Psoas muscle (tissue), 8 donors: ENCODE results near the gene TSHR. TPM values are rescaled to one million over a fixed set of nuclear protein-coding genes. Genes with fewer than 3 reads are reported as not detected.
"Not testable (repeated sequence)": the region's sequence is repeated elsewhere in the genome, so short reads cannot be mapped to it uniquely, and the experiment has no call there.

Experiments
- ATAC-seq, 4 donors: fragments of 200-7000 bp; cut with Tn5 transposase; one replicate each; pipeline ENCODE4 v1.9.1; 2020; ENCODE audit warnings: moderate library complexity in 3 of 4, mild to moderate bottlenecking in 2 of 4
- DNase-seq, 2 donors: peaks; one replicate each; pipeline ENCODE4 v3.0.0-alpha.2; 2020
- H3K27ac ChIP-seq: fragments of 200-600 bp; one replicate; pipeline ENCODE4 v1.8.0; 2022
- H3K27me3 ChIP-seq, 3 donors: fragments of 200-600 bp in 1 of 3; one replicate each; pipeline versions ENCODE4 v1.6.1 to v1.8.0; 2013 to 2022; ENCODE audit warnings: low read length in 2 of 3, mild to moderate bottlenecking in 2 of 3, moderate library complexity in 1 of 3; ENCODE audit not compliant: insufficient read depth in 3 of 3
- H3K36me3 ChIP-seq, 2 donors: fragments of 200-600 bp in 1 of 2; one replicate each; pipeline versions ENCODE4 v1.6.1 to v1.8.0; 2013 to 2022; ENCODE audit warnings: low read depth in 1 of 2, mild to moderate bottlenecking in 1 of 2, moderate library complexity in 1 of 2; ENCODE audit not compliant: insufficient read depth in 1 of 2
- H3K4me1 ChIP-seq: fragments of 200-600 bp; one replicate; pipeline ENCODE4 v1.8.0; 2022
- H3K4me3 ChIP-seq: fragments of 200-600 bp; one replicate; pipeline ENCODE4 v1.8.0; 2022; ENCODE audit warnings: mild to moderate bottlenecking
- H3K9me3 ChIP-seq: fragments of 200-600 bp; one replicate; pipeline ENCODE4 v1.8.0; 2022
- WGBS, 3 donors: extraction: QIAGEN DNeasy Blood & Tissue Kit; methylation state at CpG; one replicate each; pipeline versions ENCODE4 v1.1.6 to v1.1.7; 2013; 5-methylcytosine and 5-hydroxymethylcytosine counted together
- intact Hi-C, 2 donors: fragments of 100-400 bp; cut with DNase I; formaldehyde crosslinking; loops; one replicate each; pipeline versions ENCODE4 v1.11.0 to v1.14.2; 2022
- polyA plus RNA-seq, 3 donors: library from polyadenylated mRNA; stranded (reverse); fragments of 200-250 nt; gene quantifications; one replicate each; pipeline ENCODE4 v1.2.3, GENCODE V29; 2013
- total RNA-seq, 4 donors: library from RNA; stranded (reverse); fragmentation: NEBNext Ultra II Directional in 2 of 4; extraction: Animal tissue kit (Norgen Biotek cat#: 25700) in 2 of 4; gene quantifications; one replicate each; pipeline versions ENCODE4 v1.2.1 to v1.2.4, GENCODE V29; 2021 to 2023
- TF ChIP-seq, protein P1 (sequence below): fragments of 200-600 bp; IDR thresholded peaks from one replicate; pipeline ENCODE4 v1.8.0; 2022; ENCODE audit warnings: antibody characterized with exemption
- donor health status: healthy with polysubstance abuse.
- donor health status: DM: no; HTN: no; CAD: no; lungs with moderate emphysema.
- donor health status: Bipolar disorder and iron deficiency.
- donor health status: healthy.
- donor health status: DM: yes; HTN: yes; CAD: no.
- donor health status: DM: no; HTN: no; CAD: no.
- donor health status: DM: no; HTN: no; CAD: no.
- donor health status: DM: yes; HTN: yes; CAD: no.

Gene TSHR
- total and polyA plus RNA-seq, 7 donors, result 0.01 to 0.60 (median 0.12) TPM; not detected in 2

DNA sequence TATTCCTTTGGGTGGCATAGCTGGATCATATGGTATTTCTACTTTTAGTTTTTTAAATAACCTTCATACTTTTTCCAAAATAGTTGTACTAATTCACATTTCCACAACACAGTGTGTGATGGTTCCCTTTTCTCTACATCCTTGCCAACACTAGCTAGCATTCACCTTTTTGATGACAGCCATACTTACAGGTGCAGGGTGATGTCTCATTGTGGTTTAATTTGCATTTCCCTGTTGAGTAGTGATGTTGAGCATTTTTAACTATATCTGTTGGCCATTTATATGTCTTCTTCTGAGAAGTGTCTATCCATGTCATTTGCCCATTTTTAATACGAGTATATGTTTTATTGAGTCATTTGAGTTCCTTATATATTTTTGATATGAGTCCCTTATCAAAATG lies 96.1 kb downstream of the TSHR start:
- WGBS, 3 donors, result 91 to 97% (median 95%) methylated on average over 1 of the region's 1 CpG
- Histone ChIP-seq H3K4me3 (no peak overlapping the region), H3K4me1 (no peaks in the 10 kb centered on the region), H3K27me3 (no peaks in the 10 kb centered on the region), H3K9me3 (no peaks in the 10 kb centered on the region), H3K27ac (no peak overlapping the region), H3K36me3 (no peaks in the 10 kb centered on the region)
- ATAC-seq (no peak), DNase-seq (no peak)
- intact Hi-C loops, result no loop called here
- TF ChIP-seq, protein P1, sequence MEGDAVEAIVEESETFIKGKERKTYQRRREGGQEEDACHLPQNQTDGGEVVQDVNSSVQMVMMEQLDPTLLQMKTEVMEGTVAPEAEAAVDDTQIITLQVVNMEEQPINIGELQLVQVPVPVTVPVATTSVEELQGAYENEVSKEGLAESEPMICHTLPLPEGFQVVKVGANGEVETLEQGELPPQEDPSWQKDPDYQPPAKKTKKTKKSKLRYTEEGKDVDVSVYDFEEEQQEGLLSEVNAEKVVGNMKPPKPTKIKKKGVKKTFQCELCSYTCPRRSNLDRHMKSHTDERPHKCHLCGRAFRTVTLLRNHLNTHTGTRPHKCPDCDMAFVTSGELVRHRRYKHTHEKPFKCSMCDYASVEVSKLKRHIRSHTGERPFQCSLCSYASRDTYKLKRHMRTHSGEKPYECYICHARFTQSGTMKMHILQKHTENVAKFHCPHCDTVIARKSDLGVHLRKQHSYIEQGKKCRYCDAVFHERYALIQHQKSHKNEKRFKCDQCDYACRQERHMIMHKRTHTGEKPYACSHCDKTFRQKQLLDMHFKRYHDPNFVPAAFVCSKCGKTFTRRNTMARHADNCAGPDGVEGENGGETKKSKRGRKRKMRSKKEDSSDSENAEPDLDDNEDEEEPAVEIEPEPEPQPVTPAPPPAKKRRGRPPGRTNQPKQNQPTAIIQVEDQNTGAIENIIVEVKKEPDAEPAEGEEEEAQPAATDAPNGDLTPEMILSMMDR, result no peak

DNA sequence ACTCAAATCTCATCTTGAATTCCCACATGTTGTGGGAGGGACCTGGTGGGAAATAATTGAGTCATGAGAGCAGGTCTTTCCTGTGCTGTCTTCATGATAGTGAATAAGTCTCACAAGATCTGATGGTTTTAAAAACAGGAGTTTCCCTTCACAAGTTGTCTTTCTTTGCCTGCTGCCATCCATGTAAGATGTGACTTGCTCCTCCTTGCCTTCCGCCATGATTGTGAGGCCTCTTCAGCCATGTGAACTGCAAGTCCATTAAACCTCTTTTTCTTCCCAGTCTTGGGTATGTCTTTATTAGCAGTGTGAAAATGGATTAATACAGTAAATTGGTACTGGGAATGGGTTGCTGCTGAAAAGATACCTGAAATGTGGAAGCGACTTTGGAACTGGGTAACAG lies 98.6 kb downstream of the TSHR start:
- H3K36me3 ChIP-seq, ATAC-seq, H3K27ac ChIP-seq, H3K27me3 ChIP-seq, H3K4me3 ChIP-seq, H3K4me1 ChIP-seq, H3K9me3 ChIP-seq, intact Hi-C loops, DNase-seq: not testable (repeated sequence)
- 94 to 98% (median 94%) methylated on average over 2 of the region's 2 CpGs for WGBS, 3 donors

DNA sequence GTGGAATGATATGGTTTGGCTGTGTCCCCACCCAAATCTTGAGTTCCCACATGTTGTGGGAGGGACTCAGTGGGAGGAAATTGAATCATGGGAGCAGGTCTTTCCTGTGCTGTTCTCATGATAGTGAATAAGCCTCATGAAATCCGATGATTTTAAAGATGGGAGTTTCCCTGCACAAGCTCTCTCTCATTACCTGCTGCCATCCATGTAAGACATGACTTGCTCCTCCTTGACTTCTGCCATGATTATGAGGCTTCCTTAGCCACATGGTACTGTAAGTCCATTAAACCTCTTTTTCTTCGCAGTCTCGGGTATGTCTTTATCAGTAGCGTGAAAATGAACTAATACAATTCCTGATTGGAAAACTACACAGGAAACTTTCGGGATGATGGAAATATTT lies 100.5 kb downstream of the TSHR start:
- Histone ChIP-seq H3K4me1 (no peaks in the 10 kb centered on the region), H3K27me3 (no peaks in the 10 kb centered on the region), H3K4me3 (no peak overlapping the region), H3K27ac (no peak overlapping the region), H3K9me3 (no peaks in the 10 kb centered on the region), H3K36me3 (no peaks in the 10 kb centered on the region)
- DNase-seq, result no peak
- TF ChIP-seq, protein P1, result no peak
- 94 to 96% (median 95%) methylated on average over 5 of the region's 5 CpGs for WGBS, 3 donors
- intact Hi-C loops, result no loop called here
- no peak for ATAC-seq

DNA sequence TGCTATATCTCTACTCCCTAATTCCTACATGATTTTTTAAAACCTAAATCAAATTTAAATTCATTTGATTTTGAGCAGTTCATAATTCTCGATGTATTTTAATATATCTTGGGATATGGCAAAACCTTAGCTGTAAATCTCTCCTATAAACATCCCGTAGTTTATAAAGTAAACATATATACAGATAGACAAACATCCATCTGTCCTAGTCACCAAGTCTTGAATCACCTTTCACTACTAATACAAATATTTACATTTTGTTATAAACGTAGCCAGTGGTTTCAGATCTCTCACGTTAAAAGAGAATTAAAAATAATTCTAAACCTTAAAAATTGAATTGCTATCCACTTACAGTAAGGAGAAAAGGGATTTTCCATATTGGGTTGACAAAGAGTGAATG lies 107.0 kb downstream of the TSHR start:
- H3K27ac ChIP-seq, result no peak overlapping the region
- no peak overlapping the region for H3K4me3 ChIP-seq
- DNase-seq (no peak), ATAC-seq (no peak)
- WGBS, 3 donors, result 70 to 79% (median 78%) methylated on average over 4 of the region's 4 CpGs
- no peaks in the 10 kb centered on the region for H3K4me1 ChIP-seq
- no peaks in the 10 kb centered on the region for H3K27me3 ChIP-seq
- H3K9me3 ChIP-seq, result no peaks in the 10 kb centered on the region
- no peaks in the 10 kb centered on the region for H3K36me3 ChIP-seq
- intact Hi-C loops, result no loop called here
- TF ChIP-seq, protein P1, result no peak

DNA sequence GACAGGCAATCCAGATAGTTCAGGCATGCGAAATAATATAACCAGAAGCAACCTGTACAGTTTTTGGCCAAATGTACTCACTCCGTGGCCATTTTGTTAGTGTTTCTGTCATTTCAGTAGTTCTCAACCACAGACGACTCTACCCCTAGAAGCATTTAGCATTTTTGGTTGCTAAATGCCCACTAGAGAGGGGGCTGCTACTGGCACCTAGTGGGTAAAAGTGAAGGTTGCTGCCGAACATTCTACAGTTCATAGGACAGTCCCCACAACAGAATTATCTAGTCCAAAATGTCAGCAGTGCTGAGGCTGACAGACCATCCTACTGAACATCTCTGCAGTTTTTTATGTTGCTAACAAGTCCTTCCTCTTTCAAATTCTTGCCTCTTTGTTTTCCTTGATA lies 107.4 kb downstream of the TSHR start:
- no peak overlapping the region for H3K27ac ChIP-seq
- TF ChIP-seq, protein P1, result no peak
- no peaks in the 10 kb centered on the region for H3K9me3 ChIP-seq
- no peaks in the 10 kb centered on the region for H3K36me3 ChIP-seq
- no peak overlapping the region for H3K4me3 ChIP-seq
- no peak for ATAC-seq
- H3K27me3 ChIP-seq, result no peaks in the 10 kb centered on the region
- WGBS, 3 donors, result 40 to 47% (median 43%) methylated on average over 4 of the region's 4 CpGs
- intact Hi-C loops, result no loop called here
- DNase-seq, result no peak
- no peaks in the 10 kb centered on the region for H3K4me1 ChIP-seq
